Trophoblast cell (in vitro differentiated cells and primary cell): ENCODE results near the gene CEP170.

Source experiments
- DNase-seq, 2 donors: peaks; one replicate each; pipeline ENCODE4 v3.0.0-alpha.2; 2016
- H2AFZ ChIP-seq: 2 replicates; pipeline ENCODE4 v1.6.1; 2013; ENCODE audit warnings: low read length, moderate library complexity, mild to moderate bottlenecking; ENCODE audit not compliant: insufficient read depth, poor library complexity
- H2AK5ac ChIP-seq: 2 replicates; pipeline ENCODE4 v1.6.1; 2013; ENCODE audit warnings: mild to moderate bottlenecking, low read length
- H2BK120ac ChIP-seq: 2 replicates; pipeline ENCODE4 v1.6.1; 2013; ENCODE audit warnings: low read length, mild to moderate bottlenecking, moderate library complexity; ENCODE audit not compliant: insufficient read depth, poor library complexity
- H2BK12ac ChIP-seq: 2 replicates; pipeline ENCODE4 v1.6.1; 2013; ENCODE audit warnings: mild to moderate bottlenecking, low read length, moderate library complexity
- H2BK5ac ChIP-seq: 2 replicates; pipeline ENCODE4 v1.6.1; 2013; ENCODE audit warnings: low read length, low read depth, moderate library complexity, mild to moderate bottlenecking; ENCODE audit not compliant: poor library complexity
- H3K14ac ChIP-seq: 2 replicates; pipeline ENCODE4 v1.6.1; 2013; ENCODE audit warnings: mild to moderate bottlenecking, low read length
- H3K18ac ChIP-seq: 2 replicates; pipeline ENCODE4 v1.6.1; 2013; ENCODE audit warnings: mild to moderate bottlenecking, low read length
- H3K23ac ChIP-seq: 2 replicates; pipeline ENCODE4 v1.6.1; 2013; ENCODE audit warnings: low read length
- H3K27ac ChIP-seq: 2 replicates; pipeline ENCODE4 v1.5.1; 2013; ENCODE audit warnings: low read depth, mild to moderate bottlenecking, inconsistent platforms, low read length, moderate library complexity
- H3K27me3 ChIP-seq: 2 replicates; pipeline ENCODE4 v1.6.1; 2013; ENCODE audit warnings: inconsistent platforms, mild to moderate bottlenecking, low read length, moderate library complexity; ENCODE audit not compliant: insufficient read depth
- H3K36me3 ChIP-seq, 2 experiments: 1 replicate in 1 of 2; 2 replicates in 1 of 2; pipeline ENCODE4 v1.6.1; 2013; ENCODE audit warnings: low read length in 2 of 2, mild to moderate bottlenecking in 2 of 2, moderate library complexity in 1 of 2; ENCODE audit not compliant: insufficient read depth in 2 of 2, control insufficient read depth in 1 of 2
- H3K4ac ChIP-seq: 2 replicates; pipeline ENCODE4 v1.6.1; 2013; ENCODE audit warnings: low read depth, mild to moderate bottlenecking, low read length, moderate library complexity
- H3K4me1 ChIP-seq, 2 experiments: 1 replicate in 1 of 2; 2 replicates in 1 of 2; pipeline ENCODE4 v1.6.1; 2013; ENCODE audit warnings: low read length in 2 of 2, mild to moderate bottlenecking in 2 of 2, moderate library complexity in 1 of 2; ENCODE audit not compliant: insufficient read depth in 2 of 2, control insufficient read depth in 1 of 2
- H3K4me2 ChIP-seq: 2 replicates; pipeline ENCODE4 v1.6.1; 2013; ENCODE audit warnings: inconsistent platforms, mild to moderate bottlenecking, low read length, moderate library complexity
- H3K4me3 ChIP-seq: 2 replicates; pipeline ENCODE4 v1.5.1; 2013; ENCODE audit warnings: mild to moderate bottlenecking, low read depth, low read length, inconsistent platforms
- H3K79me1 ChIP-seq: one replicate; pipeline ENCODE4 v1.6.1; 2013; ENCODE audit warnings: low read length
- H3K79me2 ChIP-seq: 2 replicates; pipeline ENCODE4 v1.6.1; 2013; ENCODE audit warnings: low read length, mild to moderate bottlenecking; ENCODE audit not compliant: control insufficient read depth, insufficient read depth, poor library complexity
- H3K9ac ChIP-seq: 2 replicates; pipeline ENCODE4 v1.6.1; 2013; ENCODE audit warnings: mild to moderate bottlenecking, low read length
- H3K9me3 ChIP-seq: 2 replicates; pipeline ENCODE4 v1.6.1; 2013; ENCODE audit warnings: low read depth, mild to moderate bottlenecking, control low read depth, inconsistent platforms, low read length; ENCODE audit not compliant: insufficient read depth
- H4K12ac ChIP-seq: 2 replicates; pipeline ENCODE4 v1.6.1; 2013; ENCODE audit warnings: low read depth, mild to moderate bottlenecking, low read length, moderate library complexity
- H4K8ac ChIP-seq: 2 replicates; pipeline ENCODE4 v1.6.1; 2013; ENCODE audit warnings: low read depth, mild to moderate bottlenecking, low read length, moderate library complexity
- H4K91ac ChIP-seq: one replicate; pipeline ENCODE4 v1.6.1; 2013; ENCODE audit warnings: low read depth, mild to moderate bottlenecking, low read length, moderate library complexity
- WGBS: extraction: QIAGEN DNeasy Blood & Tissue Kit; methylation state at CpG from one replicate; pipeline ENCODE4 v1.1.7; 2013; ENCODE audit warnings: missing lambda C conversion rate; ENCODE audit not compliant: insufficient read length, insufficient coverage; ENCODE audit errors: extremely low coverage; 5-methylcytosine and 5-hydroxymethylcytosine counted together

CEP170 gene

GRCh38 chr1:243272401-243272800 lies 17.3 kb upstream of the CEP170 start:
- H3K79me1 ChIP-seq: peaks cover 2% of the 10 kb centered on the region
- no peak overlapping the region for H3K14ac ChIP-seq
- H3K4ac ChIP-seq: no peak overlapping the region
- no peak overlapping the region for H2BK12ac ChIP-seq
- H4K12ac ChIP-seq: no peak overlapping the region
- no peak overlapping the region for H3K9ac ChIP-seq
- H3K23ac ChIP-seq: no peak overlapping the region
- H3K4me1 ChIP-seq: peaks cover 3 to 8% of the 10 kb centered on the region in 2 experiments
- H3K4me3 ChIP-seq: no peak overlapping the region
- no peak overlapping the region for H4K91ac ChIP-seq
- H3K27ac ChIP-seq: no peak overlapping the region
- no peak overlapping the region for H2BK120ac ChIP-seq
- peaks cover 2% of the 10 kb centered on the region for H3K79me2 ChIP-seq
- no peak for DNase-seq
- H3K9me3 ChIP-seq: peaks cover 2% of the 10 kb centered on the region
- H3K36me3 ChIP-seq: peaks cover 4 to 10% of the 10 kb centered on the region in 2 experiments
- no peaks in the 10 kb centered on the region for H3K27me3 ChIP-seq
- no peak overlapping the region for H2AFZ ChIP-seq
- H2AK5ac ChIP-seq: no peak overlapping the region
- no peak overlapping the region for H3K4me2 ChIP-seq
- no peak overlapping the region for H3K18ac ChIP-seq
- H4K8ac ChIP-seq: no peak overlapping the region
- H2BK5ac ChIP-seq: no peak overlapping the region

DNA sequence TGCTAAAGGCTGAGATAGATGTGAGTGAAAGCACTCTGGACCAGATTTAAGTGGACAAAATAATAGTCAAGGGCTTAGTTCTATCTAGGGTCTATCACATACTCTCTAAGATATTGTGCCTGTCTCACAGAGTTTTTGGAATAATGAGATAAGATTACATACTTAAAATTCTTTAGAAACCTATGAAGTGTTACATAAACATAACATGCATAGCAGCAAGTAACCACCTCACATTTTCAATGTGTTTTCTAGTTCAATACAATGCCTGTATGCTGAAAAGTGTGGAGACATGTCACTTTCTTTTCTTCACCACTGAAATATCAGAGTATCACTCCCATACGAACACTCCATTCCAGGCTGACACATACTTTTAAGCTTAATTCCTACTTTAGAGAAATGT lies 16.9 kb upstream of the CEP170 start:
- H3K14ac ChIP-seq: no peak overlapping the region
- peaks cover 4 to 10% of the 10 kb centered on the region in 2 experiments for H3K36me3 ChIP-seq
- peaks cover 5% of the 10 kb centered on the region for H3K79me1 ChIP-seq
- no peak overlapping the region for H3K4me2 ChIP-seq
- no peak overlapping the region for H3K4me3 ChIP-seq
- peaks cover 2% of the 10 kb centered on the region for H3K9me3 ChIP-seq
- H3K23ac ChIP-seq: no peak overlapping the region
- H3K79me2 ChIP-seq: peaks cover 2% of the 10 kb centered on the region
- DNase-seq: peak in 1 of 2 donors; percentile 45
- H4K91ac ChIP-seq: no peak overlapping the region
- H3K4ac ChIP-seq: no peak overlapping the region
- H3K27me3 ChIP-seq: no peaks in the 10 kb centered on the region
- peaks cover 3 to 8% of the 10 kb centered on the region in 2 experiments for H3K4me1 ChIP-seq
- no peak overlapping the region for H3K27ac ChIP-seq
- no peak overlapping the region for H2AK5ac ChIP-seq
- no peak overlapping the region for H2BK120ac ChIP-seq
- H2AFZ ChIP-seq: no peak overlapping the region
- H3K9ac ChIP-seq: no peak overlapping the region
- no peak overlapping the region for H4K8ac ChIP-seq
- WGBS: no CpG with 5 or more reads among the region's 1 CpG
- H3K18ac ChIP-seq: no peak overlapping the region
- no peak overlapping the region for H4K12ac ChIP-seq
- H2BK12ac ChIP-seq: no peak overlapping the region
- no peak overlapping the region for H2BK5ac ChIP-seq

- Histone ChIP-seq H3K18ac (no peak overlapping the region), H3K14ac (no peak overlapping the region), H2AFZ (no peak overlapping the region), H3K4ac (no peak overlapping the region), H2AK5ac (no peak overlapping the region), H4K12ac (no peak overlapping the region), H4K8ac (no peak overlapping the region), H3K9ac (no peak overlapping the region), H3K9me3 (peaks cover 2% of the 10 kb centered on the region), H2BK5ac (no peak overlapping the region), H3K4me2 (no peak overlapping the region), H3K27ac (no peak overlapping the region), H3K23ac (no peak overlapping the region), H3K79me1 (peaks cover 9% of the 10 kb centered on the region), H3K4me1 (peaks cover 3 to 8% of the 10 kb centered on the region in 2 experiments), H2BK12ac (no peak overlapping the region), H3K27me3 (no peaks in the 10 kb centered on the region), H3K4me3 (no peak overlapping the region), H3K36me3 (peaks cover 2 to 7% of the 10 kb centered on the region in 2 experiments), H4K91ac (no peak overlapping the region), H2BK120ac (no peak overlapping the region), H3K79me2 (peaks cover 2% of the 10 kb centered on the region)
- no peak for DNase-seq
- WGBS: no CpG with 5 or more reads among the region's 6 CpGs
These were observed 15.2 kb upstream of the CEP170 start for GRCh38 chr1:243270097-243270864.

GRCh38 chr1:243269461-243269801 lies 14.3 kb upstream of the CEP170 start:
- Histone ChIP-seq H3K14ac (peak overlapping the region; percentile 31), H4K12ac (no peak overlapping the region), H3K27ac (no peak overlapping the region), H3K27me3 (no peaks in the 10 kb centered on the region), H3K4me1 (peaks cover 3 to 8% of the 10 kb centered on the region in 2 experiments), H2AK5ac (no peak overlapping the region), H3K4me3 (no peak overlapping the region), H4K91ac (no peak overlapping the region), H2BK120ac (no peak overlapping the region), H4K8ac (no peak overlapping the region), H3K4me2 (no peak overlapping the region), H2AFZ (no peak overlapping the region), H3K36me3 (peaks cover 2 to 7% of the 10 kb centered on the region in 2 experiments), H2BK5ac (no peak overlapping the region), H3K9ac (no peak overlapping the region), H3K18ac (no peak overlapping the region), H3K79me2 (peaks cover 2% of the 10 kb centered on the region), H3K4ac (no peak overlapping the region), H3K9me3 (peaks cover 2% of the 10 kb centered on the region), H3K79me1 (peaks cover 9% of the 10 kb centered on the region), H2BK12ac (no peak overlapping the region), H3K23ac (no peak overlapping the region)
- no CpG with 5 or more reads among the region's 4 CpGs for WGBS
- no peak for DNase-seq
